ENCODE results near the gene CARHSP1.
"Not testable (repeated sequence)": the region's sequence is repeated elsewhere in the genome, so short reads cannot be mapped to it uniquely, and the experiment has no call there.

Gene CARHSP1

DNA sequence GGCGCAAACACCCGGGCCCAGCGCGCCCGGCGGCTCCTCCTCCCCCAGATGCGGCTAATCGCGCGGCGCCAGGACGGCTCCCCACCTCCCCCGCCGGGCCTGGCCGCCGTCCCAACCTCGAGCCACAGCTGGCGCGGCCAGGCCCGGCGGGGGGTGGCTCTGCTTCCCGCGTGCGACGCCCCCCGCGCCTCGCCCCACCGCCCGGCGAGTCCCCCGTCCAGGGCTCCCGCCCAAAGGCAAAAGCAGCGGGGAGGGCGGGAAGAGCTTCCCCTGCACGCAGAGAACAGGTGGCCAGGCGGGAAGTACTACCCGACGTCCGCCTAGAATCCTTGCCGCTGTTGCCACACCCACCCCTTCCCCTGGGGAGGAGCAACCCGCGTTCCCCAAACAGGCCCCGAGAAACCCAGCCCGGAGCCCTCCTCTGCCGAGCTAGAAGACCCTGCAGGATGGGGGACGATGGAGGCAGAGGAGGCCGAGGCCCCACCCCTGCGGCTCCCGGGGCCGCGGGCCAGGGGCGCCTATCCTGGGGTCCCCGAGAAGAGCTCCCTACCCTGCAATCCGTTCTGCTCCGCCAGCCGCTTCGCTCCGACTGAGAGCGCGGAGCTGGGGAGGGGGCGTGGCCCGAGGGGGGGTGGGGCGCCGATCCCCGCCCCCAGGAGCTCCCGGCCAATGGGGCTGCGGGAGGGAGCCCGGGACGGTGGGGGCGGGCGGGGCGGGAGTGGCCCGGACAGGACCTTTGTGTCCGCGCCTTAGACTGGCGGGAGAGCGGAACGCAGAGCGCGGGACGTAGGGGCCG, at the start of gene CARHSP1:
CARHSP1 (minus strand) TSS at position 591 of the 796 bp plus-strand sequence. CDS start 9,678 bp downstream, outside the sequence.
- DNase-seq: peak; percentile 60

DNA sequence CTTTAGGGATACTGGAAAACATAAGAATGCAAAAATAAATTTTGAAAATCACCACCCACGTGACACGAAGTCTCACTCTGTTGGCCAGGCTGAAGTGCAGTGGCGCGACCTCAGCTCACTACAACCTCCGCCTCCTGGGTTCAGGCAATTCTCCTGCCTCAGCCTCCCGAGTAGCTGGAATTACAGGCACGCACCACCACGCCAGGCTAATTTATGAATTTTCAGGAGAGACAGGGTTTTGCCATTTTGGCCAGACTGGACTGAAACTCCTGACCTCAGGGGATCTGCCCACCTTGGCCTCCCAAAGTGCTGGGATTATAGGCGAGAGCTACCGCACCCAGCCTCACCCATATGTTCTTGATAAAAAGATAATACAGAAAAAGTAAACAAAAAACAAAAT, 48.5 kb upstream of the CARHSP1 start:
- DNase-seq: not testable (repeated sequence)

DNA sequence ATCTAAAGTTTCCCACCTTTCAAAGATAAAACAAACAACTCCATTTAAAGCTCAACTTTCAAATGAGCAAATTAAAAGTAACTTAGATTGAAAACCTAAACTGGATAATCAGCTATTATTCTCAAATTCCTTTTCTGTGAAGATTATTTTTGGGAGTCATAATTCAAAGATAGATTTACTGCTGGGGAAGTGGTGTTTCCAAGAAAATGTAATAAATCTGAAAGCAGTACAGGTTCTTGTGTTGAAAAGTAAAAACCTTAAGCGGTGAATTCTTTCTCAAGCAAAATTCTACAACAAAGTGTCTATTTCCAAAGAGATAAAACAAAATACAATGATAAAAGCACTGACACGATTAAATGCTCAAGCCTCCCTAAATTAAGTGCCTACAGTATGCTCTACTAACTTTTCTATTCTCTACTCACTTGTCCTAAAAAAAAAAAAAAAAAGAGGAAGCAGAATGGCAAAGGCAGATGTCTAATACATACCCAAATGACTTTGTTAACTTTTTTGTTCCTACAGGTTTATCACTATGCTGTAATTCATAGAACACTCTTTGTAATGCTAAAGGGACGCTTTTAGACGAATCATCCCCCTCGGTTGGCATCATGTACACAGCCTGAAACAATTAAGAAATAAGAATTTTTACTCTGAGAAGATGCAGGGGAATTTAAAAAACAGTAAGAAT, 47.9 kb upstream of the CARHSP1 start:
- DNase-seq: no peak

DNA sequence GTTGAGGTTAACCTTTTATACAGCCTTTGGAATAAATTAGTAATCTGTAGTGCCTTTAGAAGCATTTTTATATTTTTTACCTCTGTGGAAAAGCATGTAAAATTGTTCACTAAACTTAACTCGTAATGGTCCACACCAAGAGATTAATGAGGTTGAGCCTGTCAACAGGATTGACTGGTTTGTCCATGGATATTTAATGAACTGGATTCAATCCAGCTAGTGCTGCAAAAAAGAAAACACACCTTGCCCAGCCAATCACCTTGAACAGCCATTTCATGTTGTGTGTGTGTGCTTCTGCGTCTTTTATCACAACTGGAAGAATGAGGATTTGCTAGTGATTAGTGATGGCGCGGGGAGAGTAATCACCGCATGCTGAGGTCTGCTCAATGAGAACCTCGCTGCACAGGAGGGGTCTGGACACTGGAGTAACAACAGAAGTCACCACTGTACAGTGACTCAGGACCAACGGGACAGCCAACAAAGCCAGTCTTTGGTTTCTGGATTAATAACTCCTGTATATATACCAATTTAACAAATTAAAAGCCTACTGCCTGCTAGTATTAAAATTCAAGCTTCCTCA, 47.0 kb upstream of the CARHSP1 start:
- no peak for DNase-seq

DNA sequence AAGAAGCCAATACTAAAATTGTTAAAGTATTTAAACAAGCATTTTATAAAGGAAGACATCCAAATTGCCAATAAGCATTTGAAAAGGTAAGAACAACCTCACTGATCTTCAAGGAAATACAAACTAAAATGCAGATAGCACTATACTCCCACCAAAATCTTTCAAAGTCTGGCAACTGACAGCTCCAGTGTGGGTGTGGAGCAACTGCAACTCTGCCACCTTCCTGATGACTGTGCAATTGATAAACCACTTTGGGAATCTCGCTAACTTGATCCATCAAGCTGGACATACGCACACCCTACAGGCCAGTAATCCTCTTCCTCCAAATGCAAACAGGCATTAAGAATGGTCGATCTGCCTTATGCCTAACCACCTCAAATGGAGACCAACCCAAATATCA, 45.3 kb upstream of the CARHSP1 start:
- no peak for DNase-seq

DNA sequence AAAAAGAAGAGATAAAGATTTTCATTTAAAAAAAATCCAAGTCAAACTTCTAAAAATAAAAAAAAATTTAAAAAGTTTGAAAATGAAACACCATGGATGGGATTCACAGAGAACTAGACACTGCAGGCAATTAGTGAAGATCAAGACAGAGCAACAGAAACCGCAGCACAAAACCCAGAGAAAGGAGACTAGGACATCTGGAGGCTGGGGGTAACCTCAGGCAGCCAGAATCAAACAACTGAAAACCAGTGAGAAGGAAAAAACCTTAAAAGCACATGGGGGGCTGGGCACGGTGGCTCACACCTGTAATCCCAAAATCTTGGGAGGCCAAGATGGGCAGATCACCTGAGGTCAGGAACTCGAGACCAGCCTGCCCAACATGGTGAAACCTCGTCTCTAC, 44.0 kb upstream of the CARHSP1 start:
- DNase-seq: no peak

DNA sequence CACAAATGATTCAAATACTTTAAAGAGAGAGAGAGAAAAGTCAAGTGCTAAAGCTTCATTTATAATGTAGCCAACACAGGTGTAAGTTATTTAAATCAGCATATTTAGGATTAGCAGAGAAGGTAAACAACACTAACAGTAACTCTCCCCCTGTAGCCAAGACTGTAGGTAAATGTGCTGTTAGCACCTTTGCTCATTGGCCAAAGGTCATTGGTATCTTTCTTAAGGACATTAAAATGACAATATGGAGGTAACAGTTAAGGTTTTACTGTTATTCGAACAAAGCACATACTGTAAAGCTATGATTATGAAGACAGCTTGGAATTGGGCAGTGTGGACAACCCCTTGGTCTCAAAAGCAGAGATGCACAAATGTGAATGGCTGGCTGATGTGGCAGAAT, 42.0 kb upstream of the CARHSP1 start:
- no peak for DNase-seq

DNA sequence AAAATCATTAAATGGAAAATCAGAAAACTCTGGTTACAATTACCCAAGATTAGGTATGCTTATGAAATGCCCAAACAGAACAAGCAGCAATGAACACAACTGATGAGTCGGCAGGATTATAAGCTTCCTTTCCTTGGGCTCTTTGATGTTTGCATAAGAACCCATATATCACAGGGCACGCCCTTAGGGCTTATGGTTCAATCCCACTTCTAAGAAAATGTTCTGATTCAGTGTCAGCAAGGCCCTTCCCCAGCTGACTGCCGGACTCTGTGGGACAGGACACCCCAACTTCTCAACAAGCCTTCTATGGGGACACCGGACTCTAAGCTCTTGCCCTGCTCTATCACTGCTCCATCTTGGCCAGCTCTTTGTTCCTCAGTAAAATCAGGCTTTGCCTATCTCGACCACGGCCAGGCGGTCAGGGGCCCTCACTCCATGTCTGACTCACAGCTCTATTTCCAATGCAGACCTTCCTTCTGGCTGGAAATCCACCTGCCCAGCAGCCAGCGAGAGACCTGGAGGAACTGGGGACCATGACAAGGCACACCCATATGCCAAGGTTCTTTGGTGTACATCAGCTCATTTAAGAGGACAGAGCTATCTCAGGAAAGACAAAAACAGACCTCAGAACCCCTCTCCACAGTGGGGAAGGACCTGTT, 40.1 kb upstream of the CARHSP1 start:
- no peak for DNase-seq

DNA sequence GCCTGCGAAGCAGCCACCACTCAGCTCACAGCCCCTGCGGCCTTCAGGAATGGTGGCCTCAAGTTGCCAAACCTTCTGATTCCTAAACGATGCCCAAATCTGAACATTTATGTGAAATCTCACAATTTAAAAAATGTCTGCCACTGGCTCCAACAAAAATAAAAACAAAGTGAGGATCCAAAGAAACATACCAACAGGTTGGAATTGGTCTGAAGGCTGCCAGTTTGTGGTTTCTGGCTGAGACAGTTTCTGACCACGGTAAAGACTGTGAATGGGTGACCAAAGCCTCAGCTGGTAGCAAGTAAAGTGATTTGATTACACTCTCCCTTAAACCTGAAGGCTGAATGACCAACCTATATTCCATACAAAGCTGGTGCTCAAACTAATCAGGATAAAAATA, 38.3 kb upstream of the CARHSP1 start:
- no peak for DNase-seq

DNA sequence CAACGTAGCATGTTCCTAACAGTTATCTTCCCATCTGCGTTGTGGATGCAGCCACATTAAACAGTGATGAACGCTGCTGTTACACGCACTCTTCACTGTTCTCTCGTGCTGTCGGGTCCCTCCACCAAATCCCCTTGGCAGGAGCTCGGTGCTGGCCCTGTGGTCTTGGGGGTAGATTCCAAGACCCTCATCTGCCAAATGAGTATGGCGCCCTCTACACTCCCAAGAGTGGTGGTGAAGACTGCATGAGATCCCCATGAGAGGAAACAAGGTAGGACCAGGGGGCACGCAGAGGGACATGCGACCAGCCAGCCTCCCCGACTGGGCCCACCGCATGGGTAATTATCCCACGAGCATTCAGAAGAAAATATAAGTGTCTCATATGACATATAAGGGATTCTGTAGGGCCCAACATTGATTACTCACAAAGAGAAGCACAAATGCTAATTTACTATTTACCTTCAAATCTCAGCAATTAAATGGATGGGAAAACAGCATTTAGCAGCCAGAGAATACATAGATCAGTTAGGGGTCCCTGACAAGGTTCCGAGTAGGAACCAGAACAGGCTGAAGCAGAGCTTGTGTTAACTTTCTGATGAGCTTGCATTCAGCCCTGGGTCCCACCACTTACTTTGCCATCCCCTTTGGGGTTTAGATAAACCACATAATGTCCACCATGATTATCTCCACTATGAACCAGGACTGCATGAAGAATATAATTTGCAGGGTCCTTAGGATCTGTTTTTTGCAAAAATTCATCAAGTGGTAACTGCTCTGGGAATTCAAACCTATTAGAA, 37.2 kb upstream of the CARHSP1 start:
- no peak for DNase-seq

DNA sequence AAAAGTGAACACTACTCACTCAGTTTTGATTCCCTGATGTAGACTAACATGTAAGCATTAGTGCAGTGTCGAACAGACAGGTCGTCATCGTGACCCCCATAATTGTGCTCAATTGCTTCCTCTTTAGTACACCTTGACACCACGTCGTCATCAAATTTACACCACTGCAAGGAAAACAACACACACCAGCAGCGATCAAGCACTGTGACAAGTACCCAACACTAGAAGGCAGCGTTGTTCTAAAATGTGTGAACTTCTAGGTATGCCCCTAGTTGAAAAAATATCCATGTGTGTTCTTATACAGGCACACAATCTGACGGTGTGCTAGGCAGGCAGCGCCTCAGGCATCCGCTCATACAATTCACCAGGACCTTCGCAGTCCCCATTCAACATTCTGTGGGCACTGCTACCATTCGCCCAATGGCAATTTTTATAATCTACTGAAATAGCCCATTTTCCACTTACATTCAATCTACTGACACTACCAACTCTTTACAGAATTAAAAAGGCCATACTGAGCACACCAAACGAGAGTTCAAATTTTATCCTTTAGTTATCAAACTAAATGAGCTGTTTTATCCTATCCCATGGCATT, 36.5 kb upstream of the CARHSP1 start:
- no peak for DNase-seq

DNA sequence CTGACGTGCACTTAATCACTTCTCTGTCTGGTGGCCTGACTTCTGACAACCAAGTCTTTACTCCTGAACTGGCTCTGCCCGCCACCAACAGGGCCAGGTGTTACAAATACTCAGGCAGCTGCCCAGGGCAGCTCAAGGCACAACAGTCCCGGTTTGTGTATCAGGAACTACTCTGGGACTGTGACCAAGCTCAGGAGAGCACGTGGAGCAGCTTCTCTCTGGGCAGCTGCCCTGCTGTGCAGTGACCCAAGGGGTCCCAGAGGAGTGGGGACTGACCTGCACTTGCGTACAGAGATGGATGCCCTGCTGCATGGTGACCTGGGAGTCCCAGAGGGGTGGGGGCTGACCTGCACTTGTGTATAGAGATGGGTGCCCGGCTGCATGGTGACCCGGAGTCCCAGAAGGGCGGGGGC, 35.2 kb upstream of the CARHSP1 start:
- no peak for DNase-seq

DNA sequence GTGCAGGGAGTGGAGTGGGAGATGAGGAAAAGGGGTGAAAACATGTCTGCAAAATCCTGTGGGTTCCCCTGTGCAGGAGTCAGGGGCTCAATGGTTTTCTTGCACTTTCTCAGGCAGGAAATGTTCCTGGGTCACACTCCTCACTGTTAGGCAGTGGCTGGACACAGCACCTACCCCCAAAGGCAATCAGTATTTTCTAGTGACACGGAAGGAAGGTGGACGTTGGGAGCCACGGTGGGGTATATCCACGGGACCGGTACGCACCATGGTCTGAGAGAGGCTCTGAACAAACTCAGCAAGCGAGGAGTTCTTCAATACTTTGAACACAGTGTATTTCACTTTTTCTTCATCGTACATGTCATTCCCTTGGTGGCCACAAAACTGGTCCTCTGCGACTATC, 34.2 kb upstream of the CARHSP1 start:
- DNase-seq: no peak

DNA sequence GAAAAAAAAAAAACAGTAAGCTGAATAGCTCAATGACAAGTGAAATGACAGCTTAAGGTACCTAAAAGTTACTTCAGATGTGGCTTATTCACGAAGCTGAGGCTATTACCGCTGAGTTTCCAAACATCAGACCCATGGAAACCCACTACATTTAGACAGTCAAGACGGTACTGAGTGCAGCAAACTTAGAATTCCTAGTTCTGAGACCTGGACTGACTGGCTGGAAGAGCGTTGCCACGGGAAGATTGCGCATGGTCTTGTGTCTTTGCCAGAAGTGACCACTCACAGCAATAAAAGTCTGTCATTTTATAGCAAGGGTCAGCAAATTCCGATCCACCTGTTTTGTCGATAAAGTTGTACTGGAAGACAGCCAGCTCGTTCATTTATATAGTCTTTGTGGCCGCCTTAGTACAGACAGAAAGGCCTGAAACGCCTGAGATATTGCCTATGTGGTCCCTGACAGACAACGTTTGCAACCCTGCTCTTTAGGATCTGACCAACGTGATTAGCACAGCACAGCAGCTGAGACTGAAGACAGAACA, 32.6 kb upstream of the CARHSP1 start:
- no peak for DNase-seq

DNA sequence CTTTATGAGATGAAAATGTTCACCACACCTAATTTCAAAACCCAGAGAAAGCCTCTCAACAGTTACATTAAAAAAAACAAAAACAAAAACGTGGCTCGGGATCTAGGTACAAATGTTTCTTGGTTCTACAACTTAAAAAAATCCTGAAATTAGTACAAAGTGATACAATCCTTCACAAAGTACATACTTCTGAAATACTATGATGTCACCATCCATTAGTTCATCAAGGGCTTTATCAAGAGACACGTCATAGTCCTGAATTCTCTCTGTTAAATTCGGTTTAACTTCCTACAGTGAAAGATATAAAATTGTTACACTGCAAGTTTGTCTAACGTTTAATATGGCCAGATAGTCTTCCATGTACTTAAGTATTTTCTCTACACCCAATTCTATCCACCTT, 31.5 kb upstream of the CARHSP1 start:
- DNase-seq: no peak

DNA sequence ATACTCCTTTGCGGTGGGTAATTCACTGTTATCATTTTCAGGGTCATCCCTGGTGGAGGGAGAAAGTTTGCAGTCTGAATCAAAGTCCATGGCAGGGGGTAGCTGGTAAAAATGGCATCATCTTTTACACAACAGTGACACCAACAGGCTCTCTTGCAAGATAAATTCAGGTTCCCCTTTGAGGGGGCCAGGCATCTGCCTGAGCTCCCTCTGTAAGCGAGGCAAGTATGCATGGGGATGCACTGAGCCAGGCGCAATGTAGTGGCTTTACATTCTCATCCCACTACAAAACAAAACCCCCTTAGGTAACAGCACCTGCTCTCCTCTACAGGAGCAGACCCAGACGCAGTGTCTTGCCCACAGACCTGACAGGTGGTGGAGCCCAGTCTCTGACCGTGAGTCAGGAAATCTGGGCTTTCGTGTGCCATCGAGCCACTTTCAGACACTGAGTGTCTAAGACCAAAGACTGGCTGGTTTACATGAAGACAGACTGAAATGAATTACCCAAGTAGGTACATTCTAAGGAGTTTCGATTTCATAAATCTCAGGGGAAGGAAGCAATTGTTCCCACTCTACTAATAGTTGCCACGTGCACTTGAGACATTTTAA, 31.0 kb upstream of the CARHSP1 start:
- DNase-seq: no peak

DNA sequence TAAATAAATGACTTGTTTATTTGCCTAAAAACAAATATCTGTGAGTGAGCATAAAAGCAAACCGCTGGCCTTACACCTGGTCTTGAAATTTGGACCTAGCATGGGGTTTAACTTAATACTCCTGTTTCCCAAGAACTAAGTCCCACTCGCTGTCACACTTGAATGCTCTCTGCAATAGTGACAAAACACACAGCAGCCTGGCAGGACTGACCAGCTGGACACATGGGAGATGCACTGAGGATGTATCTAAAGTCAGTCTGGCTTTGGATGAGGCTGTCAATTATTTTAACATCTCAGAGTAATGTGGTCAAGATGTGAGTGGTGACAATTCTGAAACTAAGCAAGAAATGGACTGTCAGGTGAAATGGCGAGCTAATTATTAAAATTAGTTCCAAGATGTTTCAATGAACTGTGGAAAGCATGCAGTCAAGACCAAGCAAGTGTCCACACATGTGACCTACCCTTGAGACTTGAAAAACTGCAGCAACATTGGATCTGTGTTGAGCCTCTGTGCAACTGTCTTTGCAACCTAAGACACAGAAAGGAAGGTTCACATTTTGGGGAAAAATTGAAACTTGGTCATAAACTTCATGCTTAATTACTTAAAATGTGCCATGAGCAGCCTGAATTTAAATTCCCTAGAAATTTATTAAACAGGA, 30.0 kb upstream of the CARHSP1 start:
- DNase-seq: no peak

DNA sequence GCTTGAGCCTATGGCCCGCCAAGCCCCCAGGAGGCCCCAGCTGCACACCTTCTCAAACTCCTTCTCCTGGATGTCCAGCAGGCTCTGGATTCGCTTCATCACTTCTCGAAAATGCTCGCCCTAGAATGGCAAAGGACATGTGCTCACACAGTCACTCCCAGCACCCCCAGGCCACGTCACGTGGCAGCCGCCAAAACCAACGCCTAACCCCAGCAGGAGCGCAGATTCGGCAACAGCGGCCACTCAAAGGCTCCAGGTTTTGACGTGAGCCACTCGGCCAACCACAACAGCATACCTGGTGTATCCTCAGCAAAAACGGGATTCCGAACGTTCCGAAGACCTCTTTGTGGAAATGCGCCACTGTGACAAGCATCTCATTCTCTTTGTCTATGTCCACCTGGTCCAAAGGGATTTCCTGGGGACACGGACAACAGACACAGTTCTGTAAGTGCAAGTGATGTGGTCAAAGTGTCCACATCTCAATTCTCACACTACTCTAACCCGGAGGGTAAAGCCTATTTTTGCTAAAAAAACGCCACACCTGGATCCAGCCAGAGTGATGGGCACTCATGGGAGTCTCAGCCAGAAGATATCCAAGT, 26.0 kb upstream of the CARHSP1 start:
- no peak for DNase-seq

DNA sequence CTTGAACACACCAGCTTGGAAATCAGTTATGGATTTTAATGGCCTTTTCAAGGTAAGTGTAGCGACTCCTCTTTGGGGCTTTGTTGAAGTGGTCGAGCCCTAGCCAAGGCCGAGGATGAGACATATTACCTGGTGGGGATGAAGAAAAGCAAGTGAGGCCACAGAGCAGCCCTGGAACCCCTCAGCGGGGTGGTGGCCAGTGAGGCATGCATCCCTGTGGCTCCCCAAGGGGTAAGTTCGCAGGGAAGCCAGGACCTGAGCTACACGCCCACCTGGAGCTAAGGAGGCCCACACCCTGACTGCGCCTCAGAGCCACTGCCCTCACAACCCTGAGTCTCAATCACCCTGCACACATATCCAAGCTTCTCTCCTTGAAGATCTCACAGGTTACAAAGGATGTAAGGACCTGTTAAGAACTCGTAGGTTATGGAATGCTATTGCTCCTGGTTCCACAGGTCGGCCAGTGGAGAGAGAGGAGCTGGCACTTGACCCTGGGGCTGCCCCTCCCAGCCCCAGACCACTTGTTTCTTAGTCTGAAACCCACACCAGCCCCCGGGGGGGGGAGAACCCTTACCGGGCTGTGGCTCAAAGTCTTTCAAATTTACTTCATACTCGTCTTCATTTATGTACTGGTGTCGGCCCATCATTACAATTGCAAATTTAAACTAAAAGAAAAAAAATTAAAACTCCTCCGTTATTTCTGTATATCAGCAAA, 25.3 kb upstream of the CARHSP1 start:
- no peak for DNase-seq

DNA sequence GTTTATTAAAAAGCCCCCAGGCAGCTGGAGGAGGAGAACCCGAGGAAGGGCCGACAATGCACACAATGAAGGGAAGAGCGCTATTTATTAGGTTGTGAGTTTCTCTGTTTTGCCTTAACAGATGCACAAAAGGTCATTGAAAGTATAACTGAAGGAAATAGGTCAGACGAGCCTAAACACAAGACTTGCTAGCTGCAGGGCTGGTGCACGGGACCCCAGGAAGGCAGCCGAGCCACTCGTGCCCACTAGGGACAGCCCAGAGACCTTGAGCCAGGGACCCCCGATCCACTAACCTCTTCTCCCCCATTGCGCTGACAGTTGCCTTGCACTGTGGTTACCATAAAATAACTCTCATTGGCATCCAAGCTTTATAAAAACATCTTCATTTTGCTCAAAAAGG, 24.6 kb upstream of the CARHSP1 start:
- DNase-seq: no peak

Measured in activated CD4-positive, alpha-beta T cell treated with anti-CD3 and anti-CD28 coated beads for 1 hour (primary cell).